NCI-H526 treated with DMSO at 0.1 percent for 48 hours (cell line): ENCODE measurements around the gene ESR1.
"Not testable (repeated sequence)": the region's sequence is repeated elsewhere in the genome, so short reads cannot be mapped to it uniquely, and the experiment has no call there.

Source experiments
- DNase-seq: peaks from one replicate; lab custom pipeline; 2025; lab: John Stamatoyannopoulos, UW

Gene ESR1

DNA sequence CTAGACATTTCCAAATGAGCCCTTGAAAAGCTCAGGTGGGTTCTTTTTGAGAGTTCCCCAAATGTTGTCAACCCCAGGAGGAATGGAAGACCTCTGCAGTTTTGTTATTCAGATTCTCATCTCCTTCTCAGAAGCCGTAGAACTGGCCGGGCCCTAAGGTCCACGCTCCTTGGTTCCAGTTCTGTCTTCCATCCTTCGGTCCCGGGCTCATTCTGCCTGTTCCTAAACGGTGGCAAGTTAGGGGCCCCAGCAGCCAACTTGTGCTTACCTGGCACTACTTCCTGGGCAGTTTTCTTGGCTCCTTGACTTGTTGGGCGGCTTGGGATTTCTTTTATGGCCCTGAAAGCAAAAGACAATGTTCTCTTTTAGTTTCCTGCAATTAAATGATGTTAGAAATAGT lies 6.4 kb downstream of the ESR1 start:
- no peak for DNase-seq

DNA sequence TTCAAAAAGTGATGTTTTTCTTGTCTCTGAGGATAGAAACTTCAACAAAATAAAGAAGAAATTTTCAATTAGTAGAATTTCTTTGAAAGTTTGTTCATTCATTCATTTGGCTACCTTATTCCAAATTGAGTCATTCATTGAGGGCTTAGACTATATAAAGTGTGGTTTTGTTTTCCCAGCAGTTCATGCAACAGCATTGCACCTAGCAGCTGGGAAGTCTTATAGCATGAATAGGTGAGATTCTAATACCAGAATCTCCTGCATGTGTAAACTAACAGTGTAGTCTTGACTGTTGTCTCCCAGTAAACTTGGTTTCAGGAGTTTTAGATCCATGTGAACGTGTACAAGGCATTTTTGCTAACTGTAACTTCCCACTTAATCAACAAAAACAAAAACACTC lies 7.1 kb downstream of the ESR1 start:
- DNase-seq = no peak

- DNase-seq = no peak
Measured at GRCh38 chr6:151822252-151823111, 15.0 kb downstream of the ESR1 start.

GRCh38 chr6:151826517-151827142 lies 19.1 kb downstream of the ESR1 start:
- DNase-seq = no peak

GRCh38 chr6:151832710-151833109 lies 25.2 kb downstream of the ESR1 start:
- no peak for DNase-seq

GRCh38 chr6:151835396-151835795 lies 27.9 kb downstream of the ESR1 start:
- DNase-seq = no peak

- DNase-seq = no peak
Measured at GRCh38 chr6:151837223-151837622, 29.7 kb downstream of the ESR1 start.

GRCh38 chr6:151842816-151843215 lies 35.3 kb downstream of the ESR1 start:
- DNase-seq = no peak

GRCh38 chr6:151847064-151847463 lies 39.6 kb downstream of the ESR1 start:
- DNase-seq = no peak

DNA sequence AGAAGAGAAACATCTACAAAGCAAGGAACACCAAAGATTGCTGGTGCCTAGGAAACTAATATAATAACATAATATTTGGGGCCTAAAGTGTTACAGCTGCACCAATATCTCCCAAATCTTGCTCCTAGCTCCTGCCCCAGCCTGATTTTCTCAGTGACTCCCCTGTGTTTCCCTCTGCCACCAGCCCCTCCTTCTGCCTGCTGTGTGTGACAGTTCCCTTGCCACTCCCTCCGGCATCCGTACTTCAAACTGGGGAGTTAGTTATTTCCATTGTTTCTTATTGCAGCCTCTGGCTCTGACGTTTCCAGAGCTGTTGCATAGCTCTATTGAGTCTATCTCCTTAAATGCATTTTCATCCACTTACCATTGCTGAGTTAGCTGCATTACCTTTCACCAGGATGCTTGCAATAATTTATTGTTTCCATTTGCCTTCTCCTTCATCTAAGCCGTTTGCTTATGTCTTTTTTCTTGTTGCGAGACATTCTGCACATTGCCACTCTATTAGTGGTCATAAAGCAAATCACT lies 43.1 kb downstream of the ESR1 start:
- no peak for DNase-seq

- no peak for DNase-seq
Measured at GRCh38 chr6:151858294-151858693, 50.8 kb downstream of the ESR1 start.

DNA sequence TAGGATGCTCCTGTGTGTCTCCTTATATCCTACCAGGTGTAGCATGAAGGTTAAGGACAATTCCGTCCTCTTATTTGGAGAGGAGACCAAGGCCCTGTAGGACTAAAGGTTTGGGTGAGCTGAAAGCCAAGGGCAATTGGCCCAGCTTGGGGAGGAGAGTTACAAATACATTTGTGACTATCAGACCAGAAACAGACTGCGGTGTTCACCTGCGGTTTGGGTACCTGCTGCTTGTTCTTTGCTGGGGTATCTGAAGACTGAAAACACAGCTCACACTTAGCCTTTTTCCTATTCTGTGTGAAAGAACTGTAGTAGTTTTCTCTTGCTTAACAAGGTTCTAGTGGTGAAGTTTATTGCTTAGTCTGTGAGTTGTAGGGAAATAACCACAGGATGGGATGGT lies 55.0 kb downstream of the ESR1 start:
- DNase-seq = no peak

DNA sequence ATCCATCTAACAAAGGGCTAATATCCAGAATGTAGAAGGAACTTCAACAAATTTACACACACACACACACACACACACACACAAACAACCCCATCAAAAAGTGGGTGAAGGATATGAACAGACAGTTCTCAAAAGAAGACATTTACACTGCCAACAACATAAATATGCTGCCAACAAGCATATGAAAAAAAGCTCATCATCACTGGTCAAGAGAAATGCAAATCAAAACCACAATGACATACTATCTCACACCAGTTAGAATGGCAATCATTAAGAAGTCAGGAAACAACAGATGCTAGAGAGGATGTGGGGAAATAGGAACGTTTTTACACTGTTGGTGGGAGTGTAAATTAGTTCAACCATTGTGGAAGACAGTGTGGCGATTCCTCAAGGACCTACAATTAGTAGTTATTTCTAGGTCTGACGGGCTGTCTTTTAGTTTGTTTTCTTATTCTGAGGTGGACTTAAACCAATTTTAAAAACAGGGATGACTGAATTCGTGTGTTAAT lies 59.9 kb downstream of the ESR1 start:
- DNase-seq = not testable (repeated sequence)

DNA sequence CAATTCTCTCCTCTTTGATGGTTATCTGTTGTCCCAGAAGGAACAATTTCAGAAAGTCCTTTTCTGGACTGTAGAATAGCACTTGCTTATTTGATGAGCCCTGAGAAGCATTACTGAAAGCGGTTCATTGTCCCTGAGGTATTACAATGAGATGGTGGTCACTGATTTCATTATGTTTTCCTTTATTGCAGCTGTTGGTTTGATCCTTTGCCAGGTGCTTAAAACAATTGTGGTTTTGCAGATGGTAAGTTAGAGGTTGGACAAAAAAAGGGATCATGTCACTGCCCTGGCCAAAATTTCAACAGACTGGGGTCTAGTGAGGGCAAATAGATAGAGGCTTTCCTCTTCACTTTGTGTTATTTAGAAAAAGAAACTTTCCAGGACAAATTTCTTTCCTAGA lies 61.9 kb downstream of the ESR1 start:
- no peak for DNase-seq

GRCh38 chr6:151869787-151870186 lies 62.3 kb downstream of the ESR1 start:
- no peak for DNase-seq

DNA sequence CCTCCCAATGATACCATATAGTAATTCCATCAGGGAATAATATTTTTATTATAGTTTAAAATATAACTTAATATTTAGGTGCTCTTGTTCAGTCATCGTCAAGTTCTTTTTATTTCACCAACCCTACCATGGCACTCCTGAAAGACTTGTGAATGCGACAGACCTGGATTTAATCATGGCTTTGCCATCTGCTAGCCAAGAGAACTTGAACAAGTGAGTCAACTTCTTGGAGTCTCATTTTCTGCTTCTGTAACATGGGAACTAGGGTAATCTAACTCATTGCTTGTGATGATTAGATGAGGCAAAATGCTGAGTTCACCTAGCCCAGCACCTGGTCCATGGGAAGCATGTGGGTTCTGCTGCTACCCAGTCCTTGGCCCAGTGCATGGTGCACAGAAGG lies 62.9 kb downstream of the ESR1 start:
- no peak for DNase-seq

- DNase-seq = no peak
Measured at GRCh38 chr6:151875524-151875923, 68.0 kb downstream of the ESR1 start.

- no peak for DNase-seq
Measured at GRCh38 chr6:151876122-151876521, 68.6 kb downstream of the ESR1 start.

GRCh38 chr6:151877458-151877857 lies 70.0 kb downstream of the ESR1 start:
- DNase-seq = no peak

- DNase-seq = no peak
Measured at GRCh38 chr6:151881231-151881630, 73.7 kb downstream of the ESR1 start.

DNA sequence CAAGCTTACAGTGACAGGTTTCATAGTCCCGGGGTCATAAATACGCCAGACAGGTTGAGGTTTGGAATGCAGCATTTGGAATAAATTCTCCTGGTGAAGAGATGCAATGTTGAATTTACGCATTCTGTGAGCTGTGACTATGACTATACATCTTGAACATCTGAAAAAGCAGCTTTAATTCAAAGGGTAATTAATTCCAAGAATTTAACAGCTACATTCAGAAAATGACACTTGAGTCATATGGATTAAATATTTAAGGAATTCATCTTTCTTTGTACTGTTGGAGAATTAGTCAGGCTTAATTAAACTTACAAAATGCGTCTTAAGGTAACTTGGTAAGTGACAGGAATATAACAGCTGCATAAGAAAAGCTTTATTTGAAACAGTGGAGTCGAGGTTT lies 74.7 kb downstream of the ESR1 start:
- no peak for DNase-seq

DNA sequence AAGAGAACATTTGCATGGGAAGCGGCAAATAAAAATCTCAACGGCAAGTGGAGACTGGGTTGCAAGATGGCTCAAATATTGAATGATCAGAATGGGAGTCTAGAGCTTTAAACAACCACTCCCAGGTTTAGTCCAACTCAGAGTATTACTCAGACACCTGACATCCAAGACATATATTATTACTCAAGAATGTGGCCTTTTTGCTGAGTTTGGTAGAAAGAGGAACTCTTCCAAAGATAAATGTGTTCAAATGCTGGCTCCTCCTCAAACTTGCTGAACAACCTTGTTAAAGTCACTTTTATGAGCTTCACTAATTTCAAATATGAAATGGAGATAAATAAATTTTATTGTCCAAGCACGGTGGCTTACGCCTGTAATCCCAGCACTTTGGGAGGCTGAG lies 77.8 kb downstream of the ESR1 start:
- DNase-seq = no peak

- no peak for DNase-seq
Measured at GRCh38 chr6:151891524-151891923, 84.0 kb downstream of the ESR1 start.
